ENCODE results near the gene ABTB1.
"Not testable (repeated sequence)": the region's sequence is repeated elsewhere in the genome, so short reads cannot be mapped to it uniquely, and the experiment has no call there.

Gene ABTB1

DNA sequence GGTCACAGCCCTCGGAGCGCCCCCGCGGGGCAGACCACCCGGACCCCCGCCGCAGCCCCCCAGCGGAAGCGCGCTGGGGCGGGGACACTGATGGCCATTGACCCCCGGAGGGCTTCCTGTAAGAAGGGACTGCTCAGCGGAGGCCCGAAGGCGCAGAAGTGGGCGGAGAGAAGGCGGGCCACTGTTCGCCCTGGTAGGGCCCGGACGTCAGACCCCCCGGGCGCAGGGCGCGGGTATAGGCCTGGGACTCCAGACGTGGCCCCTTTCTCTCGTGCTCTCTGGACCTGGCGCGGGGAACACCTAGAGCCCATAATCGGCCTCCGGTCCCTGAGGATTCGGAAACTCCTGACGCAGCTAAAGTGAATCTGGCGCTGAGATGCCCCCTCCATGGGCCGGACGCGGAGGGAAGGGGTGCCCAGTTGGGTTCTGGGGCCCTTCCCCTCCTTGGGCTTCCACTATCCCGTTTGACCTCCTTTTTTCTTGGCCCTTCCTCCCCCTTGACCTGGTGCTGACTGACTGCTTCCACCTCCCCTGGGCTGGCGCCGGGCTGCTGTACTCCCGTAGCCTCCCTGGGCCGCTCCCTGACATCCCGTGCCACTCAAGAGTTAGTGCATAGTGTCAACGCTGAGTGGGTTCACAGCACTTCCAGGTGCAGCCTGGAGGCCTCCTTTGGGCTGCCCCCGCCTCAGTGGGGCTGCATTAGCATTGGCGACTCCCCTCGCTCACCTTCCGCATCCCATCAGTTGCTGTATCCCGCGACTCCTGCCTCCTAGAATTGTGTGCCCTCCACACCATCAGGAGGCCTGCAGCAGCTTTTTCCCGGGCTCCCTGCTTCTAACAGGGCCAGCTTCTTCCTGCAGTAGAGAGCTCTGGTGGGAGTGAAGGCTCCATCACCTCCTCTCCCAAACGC lies 694 bp downstream of the ABTB1 start:
- peak; percentile 33 for DNase-seq

DNA sequence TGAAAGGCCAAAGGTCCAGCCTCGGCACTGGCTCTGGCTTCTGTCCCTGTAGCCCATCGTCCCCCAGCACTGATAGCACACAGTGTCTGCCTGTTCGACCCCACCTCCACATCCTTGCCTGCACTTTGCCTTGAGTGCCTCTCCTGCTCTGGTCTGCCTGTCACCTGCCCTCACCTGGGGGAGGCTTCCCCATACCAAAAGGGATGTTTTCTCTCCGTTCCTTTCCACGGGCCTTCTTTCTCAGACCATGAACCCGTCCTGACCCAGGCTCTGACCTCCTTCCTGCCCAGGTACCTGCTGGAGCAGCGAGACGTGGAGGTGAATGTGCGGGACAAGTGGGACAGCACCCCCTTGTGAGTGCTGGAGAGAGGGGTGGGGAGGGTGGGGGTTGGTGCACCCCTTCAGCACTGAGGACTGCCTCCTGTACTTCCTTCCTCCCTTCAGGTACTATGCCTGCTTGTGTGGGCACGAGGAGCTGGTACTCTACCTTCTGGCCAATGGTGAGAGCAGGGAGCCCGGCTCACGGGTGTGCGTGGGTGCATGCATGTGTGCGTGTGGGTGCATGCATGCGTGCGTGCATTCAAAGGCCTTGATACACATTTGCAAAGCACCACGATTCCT lies 1.5 kb downstream of the ABTB1 start:
- no peak for DNase-seq

DNA sequence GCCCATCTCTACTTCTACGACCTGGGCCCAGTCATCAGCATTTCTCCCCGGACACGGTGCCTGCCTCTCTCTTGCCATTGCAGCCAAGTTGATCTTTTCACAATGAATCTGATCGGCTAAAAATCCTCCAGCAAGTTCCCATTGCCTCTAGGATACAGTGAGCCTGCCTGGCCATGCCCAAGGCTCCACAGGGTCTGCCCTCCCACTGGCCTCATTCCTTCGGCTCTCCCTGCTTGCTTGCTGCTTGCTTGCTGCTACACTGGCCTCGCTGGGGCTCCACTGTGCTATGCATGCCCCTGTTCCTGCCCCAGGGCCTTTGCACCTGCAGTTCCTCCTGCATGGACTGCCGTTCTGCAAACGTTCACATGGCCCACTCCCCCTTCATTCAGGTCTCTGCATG lies 2.0 kb downstream of the ABTB1 start:
- DNase-seq: no peak

DNA sequence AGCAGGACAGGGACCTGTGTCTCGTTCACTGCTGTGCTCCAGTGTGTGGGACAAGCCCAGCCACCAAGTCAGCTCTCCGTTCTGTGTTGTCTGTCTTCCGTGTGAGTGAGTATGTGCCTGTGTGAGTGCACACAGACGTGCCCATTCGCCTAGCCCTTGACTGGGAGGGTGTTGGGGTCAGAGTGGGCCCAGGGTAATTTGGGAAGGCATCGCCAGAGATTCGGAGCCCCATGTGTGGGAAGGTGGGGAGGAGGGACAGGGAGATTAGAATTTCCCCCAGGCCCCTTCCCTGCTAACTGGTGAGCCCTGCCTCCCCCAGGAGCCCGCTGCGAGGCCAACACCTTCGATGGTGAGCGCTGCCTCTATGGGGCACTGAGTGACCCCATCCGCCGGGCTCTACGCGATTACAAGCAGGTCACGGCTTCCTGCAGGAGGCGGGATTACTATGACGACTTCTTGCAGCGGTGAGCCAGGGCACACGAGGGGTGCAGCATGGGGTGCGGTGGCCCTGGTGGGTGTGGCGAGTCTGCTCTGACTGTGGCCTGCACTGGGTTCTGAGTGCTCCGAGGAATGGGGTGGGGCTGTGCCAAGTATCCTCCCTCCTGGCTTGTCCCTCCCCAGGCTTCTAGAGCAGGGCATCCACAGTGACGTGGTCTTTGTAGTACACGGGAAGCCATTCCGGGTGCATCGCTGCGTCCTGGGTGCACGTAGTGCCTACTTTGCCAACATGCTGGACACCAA lies 3.1 kb downstream of the ABTB1 start:
- DNase-seq: no peak

DNA sequence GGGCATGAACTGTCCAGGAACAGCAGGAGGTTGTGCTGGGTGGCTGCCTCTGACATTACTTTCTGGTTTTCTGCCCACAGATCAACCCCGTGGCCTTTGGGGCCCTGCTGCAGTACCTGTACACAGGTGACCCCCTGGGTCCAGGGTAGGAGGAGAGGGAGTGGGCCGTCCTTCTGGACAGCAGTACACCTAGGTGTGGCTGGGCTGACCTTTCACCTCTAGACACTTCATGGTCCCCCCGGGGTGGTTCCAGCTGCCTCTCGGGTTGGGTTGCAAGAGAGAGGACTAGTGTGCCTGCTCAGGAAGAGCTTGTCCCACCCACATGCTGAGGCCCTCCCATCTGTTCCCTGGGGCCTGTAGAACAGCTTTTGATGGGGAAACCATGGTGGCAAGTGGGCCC lies 3.7 kb downstream of the ABTB1 start:
- DNase-seq: no peak

DNA sequence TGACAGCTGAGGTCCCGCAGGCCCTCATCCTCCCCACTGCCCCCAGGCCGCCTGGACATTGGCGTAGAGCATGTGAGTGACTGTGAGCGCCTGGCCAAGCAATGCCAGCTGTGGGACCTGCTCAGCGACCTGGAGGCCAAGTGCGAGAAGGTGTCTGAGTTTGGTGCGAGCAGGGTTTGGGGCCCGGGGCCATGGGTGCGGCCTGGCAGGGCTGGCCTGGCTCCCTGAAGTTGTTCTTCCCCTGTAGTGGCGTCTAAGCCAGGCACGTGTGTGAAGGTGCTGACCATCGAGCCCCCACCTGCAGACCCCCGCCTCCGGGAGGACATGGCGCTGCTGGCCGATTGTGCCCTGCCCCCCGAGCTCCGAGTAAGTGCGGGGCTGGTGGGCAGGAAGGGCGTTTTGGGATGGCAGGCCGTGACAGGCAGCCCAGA lies 4.2 kb downstream of the ABTB1 start:
- no peak for DNase-seq

DNA sequence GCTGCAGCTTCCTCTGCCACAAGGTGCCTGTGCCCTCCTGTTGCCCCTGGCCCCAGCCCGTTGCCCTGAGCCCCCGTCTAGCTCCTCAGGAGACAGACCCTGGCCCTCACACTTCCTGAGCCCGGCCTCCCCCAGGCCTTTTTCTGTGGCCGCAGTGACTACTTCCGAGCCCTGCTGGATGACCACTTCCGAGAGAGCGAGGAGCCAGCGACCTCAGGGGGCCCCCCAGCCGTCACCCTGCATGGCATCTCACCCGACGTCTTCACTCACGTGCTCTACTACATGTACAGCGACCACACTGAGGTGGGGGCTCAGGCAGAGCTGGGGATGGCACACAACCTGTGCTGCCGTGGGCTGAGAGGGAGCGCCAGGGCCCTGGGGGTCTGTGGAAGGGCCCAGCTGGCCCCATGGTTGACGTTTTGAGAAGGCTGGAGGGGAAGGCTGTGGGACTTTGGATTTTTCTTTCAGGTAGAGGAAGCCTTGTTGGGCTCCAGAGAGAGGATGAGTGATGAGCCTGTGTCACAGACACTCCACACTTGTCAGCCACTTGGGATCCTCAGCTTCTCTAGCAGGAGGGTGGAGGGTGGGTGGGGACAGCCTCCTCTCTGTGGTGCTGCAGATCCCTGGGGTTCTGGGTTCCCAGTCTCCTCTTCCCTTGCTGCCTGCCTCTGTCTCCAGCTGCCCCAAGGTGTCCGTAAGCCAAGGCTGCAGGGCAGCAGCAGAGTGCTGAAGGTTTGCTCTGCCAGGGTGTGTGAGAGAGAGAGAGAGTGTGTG lies 5.0 kb downstream of the ABTB1 start:
- DNase-seq: no peak

DNA sequence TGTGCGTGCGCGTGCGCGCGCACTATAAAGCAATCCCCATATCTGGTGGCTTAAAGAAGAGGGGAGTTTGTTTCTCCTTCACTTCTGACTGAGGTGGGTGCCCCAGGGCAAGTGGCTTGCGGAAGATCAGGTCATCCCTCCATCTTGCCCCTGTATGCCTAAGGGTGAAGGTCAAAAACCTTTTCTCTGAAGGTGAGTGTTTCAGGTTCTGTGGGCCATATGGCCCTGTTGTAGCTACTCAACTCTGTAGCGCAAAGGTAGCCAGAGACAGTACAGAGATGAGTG lies 5.5 kb downstream of the ABTB1 start:
- no peak for DNase-seq

DNA sequence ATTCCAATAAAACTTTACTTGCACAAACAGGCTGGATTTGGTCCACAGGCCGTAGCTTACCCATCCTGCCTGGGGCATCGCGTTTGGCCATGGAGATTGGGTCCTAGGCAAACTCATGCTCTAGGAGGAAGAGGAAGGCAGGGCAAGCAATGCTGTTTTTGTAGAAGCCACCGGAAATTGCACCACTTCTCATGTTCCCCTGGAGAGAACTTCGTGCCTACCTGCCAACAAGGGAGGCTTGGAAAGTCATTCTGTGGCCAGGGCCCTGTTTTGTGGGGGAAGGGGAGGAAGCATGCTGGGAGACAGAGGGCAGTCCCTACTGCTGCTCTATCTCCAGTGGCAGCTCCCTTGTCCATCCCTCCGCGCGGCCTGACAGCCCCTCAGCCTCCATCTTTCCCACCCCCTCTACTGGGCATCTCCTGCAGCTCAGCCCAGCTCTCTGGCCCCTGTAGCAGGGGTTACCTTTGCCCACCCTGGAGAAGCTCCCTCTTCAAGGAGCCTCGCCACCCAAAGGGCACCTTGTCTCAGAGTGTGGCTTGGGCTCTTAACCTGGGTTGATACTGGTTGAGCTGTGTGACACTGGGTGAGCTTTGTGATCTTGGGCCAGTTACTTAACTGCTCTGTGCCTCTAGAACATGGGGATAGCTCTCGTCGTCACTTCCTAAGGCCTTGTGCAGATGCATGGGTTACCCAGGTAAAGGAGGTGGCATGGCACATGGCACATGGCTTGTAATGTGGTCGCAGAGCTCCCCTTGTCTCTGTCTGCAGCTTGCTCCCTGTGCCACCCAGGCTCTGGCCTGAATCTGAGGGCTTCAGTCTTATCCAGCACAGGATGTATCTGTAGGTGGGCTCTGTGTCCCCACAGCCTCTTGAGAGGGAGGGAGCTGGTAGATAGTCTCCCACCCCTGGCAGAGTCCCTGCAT lies 6.1 kb downstream of the ABTB1 start:
- no peak for DNase-seq

DNA sequence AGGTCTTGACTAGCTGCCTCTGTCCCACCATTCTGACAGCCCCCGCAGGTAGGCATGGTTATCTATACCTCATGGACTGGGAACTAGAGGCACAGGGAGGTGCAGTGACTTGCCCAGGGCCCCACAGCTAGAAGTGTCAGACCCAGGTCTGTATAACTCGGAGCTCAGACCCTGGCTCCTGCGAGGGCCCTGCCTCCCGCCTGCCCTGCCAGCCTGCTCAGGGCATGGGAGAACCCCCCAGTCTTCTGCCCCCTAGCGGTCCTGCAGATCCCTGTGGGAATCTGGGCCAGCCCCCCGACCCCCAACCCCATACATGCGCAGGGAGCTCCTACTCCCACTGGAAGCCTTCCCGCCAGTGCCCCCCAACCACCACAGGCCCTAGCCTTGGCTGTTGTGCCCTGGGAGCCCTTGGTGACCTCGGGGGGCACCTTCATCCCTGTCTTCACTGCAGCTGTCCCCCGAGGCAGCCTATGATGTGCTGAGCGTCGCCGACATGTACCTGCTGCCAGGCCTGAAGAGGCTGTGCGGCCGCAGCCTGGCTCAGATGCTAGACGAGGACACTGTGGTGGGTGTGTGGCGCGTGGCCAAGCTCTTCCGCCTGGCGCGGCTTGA lies 6.9 kb downstream of the ABTB1 start:
- no peak for DNase-seq

DNA sequence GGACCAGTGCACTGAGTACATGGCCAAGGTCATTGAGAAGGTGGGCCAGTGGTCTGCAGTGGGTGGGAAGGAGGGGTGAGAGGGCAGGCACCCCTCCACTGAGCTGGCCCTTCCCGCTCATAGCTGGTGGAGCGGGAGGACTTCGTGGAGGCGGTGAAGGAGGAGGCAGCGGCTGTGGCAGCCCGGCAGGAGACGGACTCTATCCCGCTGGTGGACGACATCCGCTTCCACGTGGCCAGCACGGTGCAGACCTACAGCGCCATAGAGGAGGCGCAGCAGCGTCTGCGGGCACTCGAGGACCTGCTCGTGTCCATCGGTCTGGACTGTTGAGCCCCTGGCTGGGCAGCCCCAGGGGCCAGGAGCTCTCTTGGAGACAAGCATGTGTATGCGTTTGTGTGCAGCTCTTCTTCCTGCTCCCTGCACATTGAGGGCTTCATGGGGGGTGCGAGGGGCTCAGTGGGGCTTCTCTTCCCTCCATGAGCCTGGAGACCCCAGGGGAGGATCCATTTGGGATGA lies 7.5 kb downstream of the ABTB1 start:
- DNase-seq: no peak

DNA sequence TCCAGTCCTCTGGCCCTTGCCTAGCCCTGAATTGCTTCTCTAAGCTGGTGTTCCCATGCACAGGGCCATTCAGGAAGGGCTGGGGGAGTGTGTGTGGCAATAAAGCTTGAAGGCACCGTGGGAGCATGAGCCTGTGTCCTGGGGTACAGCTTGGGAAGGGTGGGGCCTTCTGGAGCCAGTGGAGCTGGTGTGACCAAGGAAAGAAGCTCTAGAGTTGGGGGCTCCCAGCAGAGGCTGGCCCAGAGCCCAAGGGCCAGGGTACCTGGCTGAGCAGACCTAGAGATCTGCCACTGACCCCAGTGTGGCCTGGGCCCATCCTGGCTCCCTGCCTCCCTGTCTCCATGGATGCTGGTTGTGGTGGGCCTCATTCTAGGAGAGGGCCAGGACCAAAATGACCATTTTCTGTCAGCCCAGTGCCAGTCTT lies 8.1 kb downstream of the ABTB1 start:
- no peak for DNase-seq

DNA sequence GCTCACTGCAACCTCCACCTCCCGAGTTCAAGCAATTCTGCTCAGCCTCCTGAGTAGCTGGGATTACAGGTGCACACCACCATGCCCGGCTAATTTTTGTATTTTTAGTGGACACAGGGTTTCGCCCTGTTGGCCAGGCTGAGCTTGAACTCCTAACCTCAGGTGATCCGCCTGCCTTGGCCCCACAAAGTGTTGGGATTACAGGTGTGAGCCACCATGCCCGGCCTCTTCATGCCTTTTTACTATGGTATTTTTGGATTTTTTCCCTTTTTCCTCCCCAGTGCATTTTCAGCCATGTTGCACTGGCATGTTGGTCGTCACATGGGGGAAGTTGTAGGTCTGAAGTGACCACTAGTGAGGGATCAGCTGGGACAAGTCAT lies 9.4 kb downstream of the ABTB1 start:
- not testable (repeated sequence) for DNase-seq

DNA sequence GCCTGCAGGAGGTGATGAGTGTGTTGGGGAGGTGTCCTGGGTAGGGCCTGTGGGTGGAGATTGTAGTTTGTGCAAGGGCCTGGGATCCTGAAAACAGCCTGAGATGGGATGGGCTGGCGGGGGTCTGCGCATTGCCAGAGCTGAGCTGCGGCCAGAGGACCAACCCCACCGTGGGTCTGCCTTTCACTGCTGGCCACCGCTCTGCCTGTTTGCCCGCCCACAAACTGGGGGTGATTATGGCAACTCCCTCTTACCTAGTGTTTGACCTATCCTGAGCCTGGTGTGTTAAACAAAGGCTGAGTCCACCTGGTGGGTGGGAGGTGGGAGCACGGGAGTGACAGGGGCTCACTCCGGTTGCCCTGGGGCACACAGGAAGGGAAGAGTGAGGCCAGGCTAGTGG lies 9.8 kb downstream of the ABTB1 start:
- DNase-seq: no peak

DNA sequence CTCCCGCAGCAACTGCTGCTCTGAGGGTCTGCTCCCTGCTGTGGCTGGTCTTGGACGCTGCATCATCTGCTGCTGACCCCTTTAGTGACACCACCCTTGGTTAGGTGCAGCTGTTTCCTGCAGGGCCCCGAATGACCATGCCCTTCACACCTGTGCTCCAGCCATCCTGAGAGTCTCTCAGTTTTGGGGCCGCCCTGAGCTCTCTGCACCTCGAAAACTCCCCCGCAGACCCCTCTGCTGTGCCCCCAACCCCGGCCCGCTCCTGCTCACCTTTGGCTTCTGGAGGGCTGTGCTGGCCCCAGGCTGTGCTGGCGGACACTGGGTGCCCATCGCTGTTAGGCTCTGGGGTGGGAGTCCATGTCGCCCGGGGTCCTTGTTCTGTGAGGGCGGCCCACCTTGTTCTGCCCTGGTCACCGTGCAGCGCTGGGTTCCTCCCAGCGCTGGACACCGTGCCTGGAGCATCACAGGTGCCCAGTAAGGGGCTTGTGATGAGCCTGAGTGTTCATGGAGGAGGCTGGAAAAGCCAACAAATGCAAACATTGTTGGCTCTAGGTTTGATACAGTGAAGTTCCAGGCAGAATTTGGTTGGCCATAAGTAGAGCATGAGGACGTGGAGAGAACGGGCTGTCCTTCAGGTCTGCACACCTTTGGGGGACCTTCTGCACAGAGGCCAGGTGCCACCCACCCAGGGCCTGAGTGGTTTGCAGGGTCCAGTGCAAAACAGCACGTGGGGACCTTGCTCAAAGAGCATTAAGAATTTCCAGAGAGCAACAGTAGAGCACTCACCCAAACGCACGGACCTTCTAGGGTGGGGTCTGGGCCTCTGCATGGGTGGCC lies 12.3 kb downstream of the ABTB1 start:
- no peak for DNase-seq

DNA sequence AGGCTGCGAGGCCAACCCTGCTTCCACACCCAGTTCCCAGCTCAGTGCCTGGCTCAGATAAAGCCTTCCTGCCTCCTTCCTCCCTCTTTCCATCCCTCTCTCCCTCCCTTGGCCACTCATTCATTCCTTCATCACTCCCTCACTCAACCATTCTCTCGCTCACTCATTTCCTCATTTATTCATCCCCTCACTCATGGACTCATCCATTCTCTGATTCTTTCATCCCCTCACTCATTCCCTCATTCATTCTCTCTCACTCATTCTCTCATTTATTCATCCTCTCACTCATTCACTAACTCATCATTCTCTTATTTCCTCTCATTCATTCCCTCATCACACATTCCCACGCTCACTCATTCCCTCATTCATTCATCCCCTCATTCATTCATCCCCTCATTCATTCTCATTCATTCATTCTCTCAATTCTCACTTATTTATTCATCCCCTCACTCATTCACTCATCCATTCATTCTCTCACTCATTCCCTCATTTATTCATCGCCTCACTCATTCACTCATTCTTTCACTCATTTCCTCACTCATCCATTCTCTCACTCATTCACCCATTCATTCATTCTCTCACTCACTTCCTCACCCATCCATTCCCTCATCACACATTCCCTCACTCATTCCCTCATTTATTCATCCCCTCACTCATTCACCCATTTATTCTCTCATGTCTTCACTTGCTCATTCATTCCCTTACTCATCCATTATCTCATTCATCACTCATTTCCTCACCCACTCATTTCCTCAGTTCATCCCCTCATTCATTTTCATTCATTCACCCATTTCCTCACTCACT lies 13.2 kb downstream of the ABTB1 start:
- no peak for DNase-seq

DNA sequence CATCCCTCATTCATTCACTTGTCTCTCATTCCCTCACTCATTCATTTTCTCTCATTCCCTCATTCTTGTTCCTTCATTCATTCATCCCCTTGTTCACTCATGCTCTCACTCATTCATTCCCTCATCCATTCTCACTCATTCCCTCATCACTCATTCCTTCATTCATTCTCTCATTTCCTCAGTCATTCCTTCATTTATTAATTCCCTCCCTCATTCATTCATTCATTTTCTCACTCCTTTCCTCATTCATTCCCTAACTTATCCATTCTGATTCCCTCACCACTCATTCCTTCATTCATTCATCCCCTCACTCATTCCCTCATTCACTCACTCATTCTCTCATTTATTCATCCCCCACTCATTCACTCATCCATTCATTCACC lies 13.8 kb downstream of the ABTB1 start:
- DNase-seq: no peak

DNA sequence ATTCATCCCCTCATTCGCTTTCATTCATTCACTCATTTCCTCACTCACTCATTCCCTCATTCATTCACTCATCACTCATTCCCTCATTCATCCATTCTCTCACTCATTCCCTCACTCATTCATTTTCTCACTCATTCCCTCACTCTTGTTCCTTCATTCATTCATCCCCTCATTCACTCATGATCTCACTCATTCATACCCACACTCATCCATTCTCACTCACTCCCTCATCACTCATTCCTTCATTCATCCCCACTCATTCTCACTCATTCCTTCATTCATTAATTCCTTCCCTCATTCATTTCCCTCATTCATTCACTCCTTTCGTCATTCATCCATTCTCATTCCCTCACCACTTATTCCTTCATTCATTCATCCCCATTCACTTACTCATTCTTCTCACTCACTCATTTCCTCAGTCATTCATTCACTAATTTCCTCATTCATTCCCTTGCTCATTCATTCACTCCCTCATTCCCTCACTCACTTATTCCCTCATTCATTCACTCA lies 14.5 kb downstream of the ABTB1 start:
- no peak for DNase-seq

DNA sequence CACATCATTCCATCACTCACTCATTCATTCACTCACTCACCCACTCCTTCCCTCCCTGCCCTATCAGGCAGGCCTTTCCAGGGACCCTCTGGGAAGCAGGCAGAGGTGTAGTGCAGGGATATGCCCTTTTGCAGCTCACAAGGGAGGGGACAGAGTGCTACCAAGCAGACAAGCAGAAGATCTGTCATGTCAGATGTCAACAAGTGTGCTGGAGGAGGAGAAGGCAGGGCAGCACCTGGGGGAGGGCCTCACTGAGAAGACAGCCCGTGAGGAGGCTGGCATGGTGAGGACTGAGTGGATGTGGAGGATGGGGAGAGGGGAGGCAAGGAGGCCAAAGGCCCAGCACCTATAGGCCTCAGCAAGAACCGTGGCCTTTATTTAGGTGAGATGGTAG lies 15.3 kb downstream of the ABTB1 start:
- no peak for DNase-seq
